Measurements from ENCODE around the gene HOXA3. TPM values are rescaled to one million over a fixed set of nuclear protein-coding genes. Genes with fewer than 3 reads are reported as not detected.

HOXA3 gene
- total RNA-seq, 1 donor from 2014 or later = 77.4 TPM

- TF ChIP-seq CTCF (IDR thresholded peaks at IDR 0.05; ENCODE audit: unreplicated experiment) = no peak
- H3K9me3 Mint-ChIP-seq (ENCODE audit: low read depth) = no peaks in the 10 kb centered on the region
- no peak overlapping the region for H3K4me3 Mint-ChIP-seq (ENCODE audit: low read depth)
- H3K27ac Mint-ChIP-seq = no peak overlapping the region
- no peaks in the 10 kb centered on the region for H3K4me1 Mint-ChIP-seq (ENCODE audit: low read depth)
- peaks cover 92% of the 10 kb centered on the region for H3K27me3 Mint-ChIP-seq
- H3K36me3 Mint-ChIP-seq (ENCODE audit: insufficient read depth) = no peaks in the 10 kb centered on the region
- no peak for DNase-seq (ENCODE audit: low spot score, unreplicated experiment)
Measured at GRCh38 chr7:27194686-27195379, 42.5 kb upstream of the HOXA3 start.

GRCh38 chr7:27194002-27194352 is 41.6 kb upstream of the HOXA3 start:
- no peak for DNase-seq (ENCODE audit: low spot score, unreplicated experiment)
- TF ChIP-seq CTCF (IDR thresholded peaks at IDR 0.05; ENCODE audit: unreplicated experiment) = no peak
- Mint-ChIP-seq H3K4me1 (ENCODE audit: low read depth) (no peaks in the 10 kb centered on the region), H3K27me3 (peaks cover 96% of the 10 kb centered on the region), H3K9me3 (ENCODE audit: low read depth) (no peaks in the 10 kb centered on the region), H3K36me3 (ENCODE audit: insufficient read depth) (no peaks in the 10 kb centered on the region), H3K4me3 (ENCODE audit: low read depth) (no peak overlapping the region), H3K27ac (no peak overlapping the region)

GRCh38 chr7:27193335-27194001 is 41.1 kb upstream of the HOXA3 start:
- no peak for DNase-seq (ENCODE audit: low spot score, unreplicated experiment)
- peaks cover 96% of the 10 kb centered on the region for H3K27me3 Mint-ChIP-seq

GRCh38 chr7:27192546-27193334 is 40.4 kb upstream of the HOXA3 start:
- no peak for DNase-seq (ENCODE audit: low spot score, unreplicated experiment)
- Mint-ChIP-seq H3K27me3 (peaks cover 96% of the 10 kb centered on the region), H3K27ac (no peak overlapping the region)

More at GRCh38 chr7:27193335-27194001, 41.1 kb upstream of the HOXA3 start:
- no peak for TF ChIP-seq CTCF (IDR thresholded peaks at IDR 0.05; ENCODE audit: unreplicated experiment)
- Mint-ChIP-seq H3K4me1 (ENCODE audit: low read depth) (peaks cover 2% of the 10 kb centered on the region), H3K36me3 (ENCODE audit: insufficient read depth) (no peaks in the 10 kb centered on the region), H3K9me3 (ENCODE audit: low read depth) (no peaks in the 10 kb centered on the region), H3K4me3 (ENCODE audit: low read depth) (no peak overlapping the region), H3K27ac (no peak overlapping the region)

More at GRCh38 chr7:27192546-27193334, 40.4 kb upstream of the HOXA3 start:
- H3K36me3 Mint-ChIP-seq (ENCODE audit: insufficient read depth) = no peaks in the 10 kb centered on the region
- no peak overlapping the region for H3K4me3 Mint-ChIP-seq (ENCODE audit: low read depth)
- no peaks in the 10 kb centered on the region for H3K9me3 Mint-ChIP-seq (ENCODE audit: low read depth)
- TF ChIP-seq CTCF (IDR thresholded peaks at IDR 0.05; ENCODE audit: unreplicated experiment) = no peak
- H3K4me1 Mint-ChIP-seq (ENCODE audit: low read depth) = peaks cover 5% of the 10 kb centered on the region
